ENCODE measurements around the gene FKBP11.

FKBP11 gene

GRCh38 chr12:48957141-48958048, 32.1 kb upstream of the FKBP11 start, which contains the start of gene ARF3 (continued):
- no peak for TF ChIP-seq ZSCAN18 (tag by site-specific recombination; IDR thresholded peaks at IDR 0.05)
- peak; percentile 87 for TF ChIP-seq ZBTB20 (tag by site-specific recombination; IDR thresholded peaks at IDR 0.05)
- TF ChIP-seq, protein P1, sequence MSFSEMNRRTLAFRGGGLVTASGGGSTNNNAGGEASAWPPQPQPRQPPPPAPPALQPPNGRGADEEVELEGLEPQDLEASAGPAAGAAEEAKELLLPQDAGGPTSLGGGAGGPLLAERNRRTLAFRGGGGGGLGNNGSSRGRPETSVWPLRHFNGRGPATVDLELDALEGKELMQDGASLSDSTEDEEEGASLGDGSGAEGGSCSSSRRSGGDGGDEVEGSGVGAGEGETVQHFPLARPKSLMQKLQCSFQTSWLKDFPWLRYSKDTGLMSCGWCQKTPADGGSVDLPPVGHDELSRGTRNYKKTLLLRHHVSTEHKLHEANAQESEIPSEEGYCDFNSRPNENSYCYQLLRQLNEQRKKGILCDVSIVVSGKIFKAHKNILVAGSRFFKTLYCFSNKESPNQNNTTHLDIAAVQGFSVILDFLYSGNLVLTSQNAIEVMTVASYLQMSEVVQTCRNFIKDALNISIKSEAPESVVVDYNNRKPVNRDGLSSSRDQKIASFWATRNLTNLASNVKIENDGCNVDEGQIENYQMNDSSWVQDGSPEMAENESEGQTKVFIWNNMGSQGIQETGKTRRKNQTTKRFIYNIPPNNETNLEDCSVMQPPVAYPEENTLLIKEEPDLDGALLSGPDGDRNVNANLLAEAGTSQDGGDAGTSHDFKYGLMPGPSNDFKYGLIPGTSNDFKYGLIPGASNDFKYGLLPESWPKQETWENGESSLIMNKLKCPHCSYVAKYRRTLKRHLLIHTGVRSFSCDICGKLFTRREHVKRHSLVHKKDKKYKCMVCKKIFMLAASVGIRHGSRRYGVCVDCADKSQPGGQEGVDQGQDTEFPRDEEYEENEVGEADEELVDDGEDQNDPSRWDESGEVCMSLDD (tag by site-specific recombination; IDR thresholded peaks at IDR 0.05): peak; percentile 89
- peak; percentile 72; the same call in 1 of the 2 replicates for TF ChIP-seq ZFP37 (tag by site-specific recombination; IDR thresholded peaks at IDR 0.05)
- no peak for TF ChIP-seq ZNF148 (tag by site-specific recombination; IDR thresholded peaks at IDR 0.05; ENCODE audit: borderline replicate concordance)
- TF ChIP-seq ZNF664 (tag by site-specific recombination; IDR thresholded peaks at IDR 0.05): no peak
- TF ChIP-seq ZNF629 (tag by site-specific recombination; IDR thresholded peaks at IDR 0.05): peak; percentile 13; the same call in 1 of the 2 replicates
- TF ChIP-seq ZSCAN16 (tag by site-specific recombination; IDR thresholded peaks at IDR 0.05): no peak
- no peak for TF ChIP-seq ZNF211 (tag by site-specific recombination; IDR thresholded peaks at IDR 0.05; ENCODE audit: low read depth)
- TF ChIP-seq ZNF311 (tag by site-specific recombination; IDR thresholded peaks at IDR 0.05; ENCODE audit: borderline replicate concordance): no peak
- peak; percentile 98 for TF ChIP-seq KLF16 (tag by site-specific recombination; IDR thresholded peaks at IDR 0.05)
- 0 out of 2 replicates have a peak, but pooled peaks have one; percentile 11 for TF ChIP-seq ZFP69B (tag by site-specific recombination; IDR thresholded peaks at IDR 0.05)
- no peak for TF ChIP-seq ZNF645 (tag by site-specific recombination; IDR thresholded peaks at IDR 0.05)
- no peak for TF ChIP-seq ZNF221 (tag by site-specific recombination; IDR thresholded peaks at IDR 0.05; ENCODE audit: borderline replicate concordance)
- no peak for TF ChIP-seq ZNF530 (tag by site-specific recombination; IDR thresholded peaks at IDR 0.05; ENCODE audit: low read depth)
- peak; percentile 85 for TF ChIP-seq SP3 (tag by site-specific recombination; IDR thresholded peaks at IDR 0.05)
- TF ChIP-seq ZNF132 (tag by site-specific recombination; IDR thresholded peaks at IDR 0.05; ENCODE audit: borderline replicate concordance): no peak
- TF ChIP-seq HOXC10 (CRISPR knock-in tag; IDR thresholded peaks at IDR 0.05): no peak
- TF ChIP-seq ZNF785 (tag by site-specific recombination; IDR thresholded peaks at IDR 0.05): no peak
- TF ChIP-seq ZNF114 (tag by site-specific recombination; IDR thresholded peaks at IDR 0.05): no peak
- TF ChIP-seq ZNF335 (tag by site-specific recombination; conservative IDR thresholded peaks at IDR 0.05): peak; percentile 73
- TF ChIP-seq ZNF621 (tag by site-specific recombination; IDR thresholded peaks at IDR 0.05): no peak
- TF ChIP-seq TRIM28 (IDR thresholded peaks at IDR 0.05; ENCODE audit: borderline replicate concordance, low read length): no peak
- TF ChIP-seq ZNF324 (tag by site-specific recombination; IDR thresholded peaks at IDR 0.05): no peak; the same call in 1 of the 2 replicates
- no peak for TF ChIP-seq GFI1B (tag by site-specific recombination; IDR thresholded peaks at IDR 0.05)
- no peak for TF ChIP-seq BCL11B (tag by site-specific recombination; IDR thresholded peaks at IDR 0.05; ENCODE audit: low read depth)
- TF ChIP-seq ZNF302 (tag by site-specific recombination; IDR thresholded peaks at IDR 0.05; ENCODE audit: low read depth): no peak
- TF ChIP-seq ZNF501 (tag by site-specific recombination; IDR thresholded peaks at IDR 0.05): peak; percentile 31; the same call in 1 of the 2 replicates
- no peak for TF ChIP-seq ZNF510 (tag by site-specific recombination; IDR thresholded peaks at IDR 0.05; ENCODE audit: insufficient replicate concordance)
- no peak for TF ChIP-seq ZNF521 (tag by site-specific recombination; IDR thresholded peaks at IDR 0.05)
- TF ChIP-seq, protein P2, sequence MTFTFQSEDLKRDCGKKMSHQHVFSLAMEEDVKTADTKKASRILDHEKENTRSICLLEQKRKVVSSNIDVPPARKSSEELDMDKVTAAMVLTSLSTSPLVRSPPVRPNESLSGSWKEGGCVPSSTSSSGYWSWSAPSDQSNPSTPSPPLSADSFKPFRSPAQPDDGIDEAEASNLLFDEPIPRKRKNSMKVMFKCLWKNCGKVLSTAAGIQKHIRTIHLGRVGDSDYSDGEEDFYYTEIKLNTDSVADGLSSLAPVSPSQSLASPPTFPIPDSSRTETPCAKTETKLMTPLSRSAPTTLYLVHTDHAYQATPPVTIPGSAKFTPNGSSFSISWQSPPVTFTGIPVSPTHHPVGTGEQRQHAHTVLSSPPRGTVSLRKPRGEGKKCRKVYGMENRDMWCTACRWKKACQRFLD (tag by site-specific recombination; IDR thresholded peaks at IDR 0.05): peak; percentile 16; the same call in 1 of the 2 replicates
- TF ChIP-seq YY1 (tag by site-specific recombination; IDR thresholded peaks at IDR 0.05): peak; percentile 40; the same call in 1 of the 2 replicates

All from HEK293 (cell line).